GM12878 (cell line): ENCODE results near the gene VANGL1. TPM values are rescaled to one million over a fixed set of nuclear protein-coding genes. Genes with fewer than 3 reads are reported as not detected.

Source experiments
- ATAC-seq: fragments of 200-7000 bp; cut with Tn5 transposase; 3 replicates; pipeline ENCODE4 v1.9.1; 2020; ENCODE audit warnings: mild to moderate bottlenecking, moderate library complexity
- BruUV-seq: library from RNA; stranded (reverse); fragments of 400-500 nt; replicated peaks from 2 replicates; lab custom pipeline; 2021; lab: Mats Ljungman, UMichigan
- CTCF ChIA-PET: fragments of 300-600 bp; sonication (Branson Sonifier 250); formaldehyde crosslinking; extraction: SDS; loops from one replicate; lab custom pipeline; 2021; ENCODE audit warnings: inconsistent platforms; lab: Yijun Ruan, JAX
- POLR2A ChIA-PET: fragments of 350-600 bp; formaldehyde crosslinking; extraction: SDS; loops from one replicate; lab custom pipeline; 2021; ENCODE audit warnings: inconsistent platforms; lab: Charles Lee
- RAD21 ChIA-PET: fragments of 300-600 bp; sonication (Branson Sonifier 250); formaldehyde crosslinking; loops from one replicate; lab custom pipeline; 2023; ENCODE audit warnings: antibody characterized with exemption; ENCODE audit not compliant: unreplicated experiment; lab: Charles Lee
- SMC1A ChIA-PET: fragments of 300-600 bp; sonication (Branson Sonifier 250); formaldehyde crosslinking; loops from one replicate; lab custom pipeline; 2023; ENCODE audit not compliant: unreplicated experiment, uncharacterized antibody; lab: Charles Lee
- DNase-seq: peaks from one replicate; pipeline ENCODE4 v3.0.0-alpha.2; 2011; ENCODE audit warnings: low read depth, low spot score
- FAIRE-seq: peaks from 3 replicates; lab custom pipeline; 2011; peaks lifted over from hg19 to GRCh38; lab: Jason Lieb, UNC
- H2AFZ ChIP-seq: 2 replicates; pipeline ENCODE4 v1.6.0; 2011; ENCODE audit warnings: low read depth, low read length, control low read depth; ENCODE audit not compliant: control insufficient read depth
- H3K27ac ChIP-seq: 2 replicates; pipeline ENCODE4 v1.5.1; 2011; ENCODE audit warnings: control low read depth; ENCODE audit not compliant: control insufficient read depth, insufficient read depth
- H3K27me3 ChIP-seq, 2 experiments: replicated peaks in 1 of 2; 2 replicates each; pipeline versions ENCODE4 v1.6.0 to v1.6.1; 2011; ENCODE audit warnings: low read length in 1 of 2; ENCODE audit not compliant: control insufficient read depth in 2 of 2, insufficient read depth in 2 of 2
- H3K36me3 ChIP-seq, 2 experiments: 2 replicates each; pipeline ENCODE4 v1.5.1; 2011; ENCODE audit warnings: low read length in 1 of 2; ENCODE audit not compliant: control insufficient read depth in 2 of 2, insufficient read depth in 2 of 2
- H3K4me1 ChIP-seq: 2 replicates; pipeline ENCODE4 v1.6.1; 2011; ENCODE audit warnings: mild to moderate bottlenecking, low read length, moderate library complexity, mixed read lengths; ENCODE audit not compliant: control insufficient read depth, insufficient read depth
- H3K4me2 ChIP-seq: 2 replicates; pipeline ENCODE4 v1.6.0; 2011; ENCODE audit warnings: control low read depth; ENCODE audit not compliant: control insufficient read depth, insufficient read depth
- H3K4me3 ChIP-seq: fragments of 200-600 bp; sonication (generic); 2 replicates; pipeline ENCODE4 v1.5.1; 2016
- H3K79me2 ChIP-seq: 2 replicates; pipeline ENCODE4 v1.6.0; 2011; ENCODE audit warnings: low read length; ENCODE audit not compliant: control insufficient read depth, insufficient read depth
- H3K9ac ChIP-seq: 2 replicates; pipeline ENCODE4 v1.8.0; 2011; ENCODE audit warnings: low read length, control low read depth, mixed read lengths; ENCODE audit not compliant: control insufficient read depth, insufficient read depth
- H3K9me3 ChIP-seq: replicated peaks from 3 replicates; pipeline ENCODE4 v1.5.1; 2011; ENCODE audit warnings: mild to moderate bottlenecking, low read length; ENCODE audit not compliant: control insufficient read depth, insufficient read depth
- H4K20me1 ChIP-seq: 2 replicates; pipeline ENCODE4 v1.6.0; 2011; ENCODE audit not compliant: control insufficient read depth, insufficient read depth
- BACH1 ChIP-seq: fragments of 450-650 bp; IDR thresholded peaks from 2 replicates; pipeline ENCODE4 v1.6.1; 2017; ENCODE audit warnings: mild to moderate bottlenecking, borderline replicate concordance
- BHLHE40 ChIP-seq, 2 experiments: fragments of 450-650 bp in 1 of 2; IDR thresholded peaks; 2 replicates each; pipeline ENCODE4 v1.6.1; 2011 to 2017; ENCODE audit warnings: low read depth in 2 of 2, borderline replicate concordance in 1 of 2, improper control_type of control experiment in 1 of 2, low read length in 1 of 2, mild to moderate bottlenecking in 1 of 2
- CHD1 ChIP-seq: IDR thresholded peaks from 2 replicates; pipeline ENCODE4 v1.6.1; 2012; ENCODE audit warnings: low read depth, low read length, improper control_type of control experiment
- CREB1 ChIP-seq: IDR thresholded peaks from 2 replicates; pipeline ENCODE4 v1.6.1; 2012; ENCODE audit warnings: low read depth, mild to moderate bottlenecking, inconsistent platforms
- FOS ChIP-seq: IDR thresholded peaks from 3 replicates; pipeline ENCODE4 v1.6.1; 2011; ENCODE audit warnings: borderline replicate concordance; ENCODE audit not compliant: insufficient read length; ENCODE audit errors: extremely low read depth
- GABPA ChIP-seq: IDR thresholded peaks from 2 replicates; pipeline ENCODE4 v1.6.1; 2014; ENCODE audit warnings: antibody characterized with exemption, low read depth, mild to moderate bottlenecking, inconsistent platforms
- IRF4 ChIP-seq: IDR thresholded peaks from 2 replicates; pipeline ENCODE4 v1.6.1; 2011; ENCODE audit warnings: low read depth, low read length
- KLF5 ChIP-seq: fragments of 450-650 bp; IDR thresholded peaks from 2 replicates; pipeline ENCODE4 v1.6.1; 2014; ENCODE audit warnings: mild to moderate bottlenecking; ENCODE audit not compliant: partially characterized antibody
- NR2C2 ChIP-seq: IDR thresholded peaks from 2 replicates; pipeline ENCODE4 v1.6.1; 2011; ENCODE audit warnings: borderline replicate concordance, low read depth; ENCODE audit not compliant: control insufficient read depth, insufficient read length
- PML ChIP-seq: IDR thresholded peaks from 2 replicates; pipeline ENCODE4 v1.6.1; 2012; ENCODE audit warnings: low read length, inconsistent platforms
- SMC3 ChIP-seq: IDR thresholded peaks from 2 replicates; pipeline ENCODE4 v1.6.1; 2011; ENCODE audit warnings: low read length, improper control_type of control experiment, borderline replicate concordance
- WGBS: methylation state at CpG from one replicate; pipeline ENCODE4 v1.1.6; 2016; ENCODE audit warnings: low lambda C conversion rate; ENCODE audit not compliant: insufficient replicate concordance, insufficient coverage; ENCODE audit errors: missing lambda C conversion rate; 5-methylcytosine and 5-hydroxymethylcytosine counted together
- in situ Hi-C: fragments of 300-500 bp; cut with MboI; formaldehyde crosslinking; loops from 9 replicates; pipeline ENCODE4 v1.14.3; 2018; ENCODE audit warnings: mixed read lengths
- intact Hi-C: fragments of 100-400 bp; cut with micrococcal nuclease; formaldehyde crosslinking; loops from one replicate; pipeline ENCODE4 v1.14.2; 2022; ENCODE audit not compliant: unreplicated experiment
- polyA plus RNA-seq, 11 experiments: library from polyadenylated mRNA; depleted of rRNA in 4 of 11; unstranded in 6 of 11; stranded (reverse) in 5 of 11; fragments of >200 nt; fragmentation: Nextera tagmentation in 4 of 11; fragmentation: Illumina TruSeq in 1 of 11; extraction: Ambion mirVana in 4 of 11; extraction: Trizol in 1 of 11; gene quantifications; 1 replicate in 1 of 11; 2 replicates in 10 of 11; pipeline versions ENCODE4 v1.2.1 to v1.2.3, GENCODE V29; 2011 to 2016; ENCODE audit warnings: inconsistent platforms in 2 of 11, missing spikeins in 2 of 11, low read depth in 1 of 11
- total RNA-seq, 4 experiments: library from RNA; depleted of rRNA in 3 of 4; stranded (reverse); fragments of >200 nt in 3 of 4; fragmentation: Illumina TruSeq in 1 of 4; extraction: Trizol in 1 of 4; gene quantifications; 2 replicates each; pipeline versions ENCODE4 v1.2.1 to v1.2.3, GENCODE V29; 2013 to 2021

VANGL1 gene
- total and polyA plus RNA-seq, 10 of the 15 experiments (the other 5 are each of a cell fraction or from before 2014, with no cell fraction given): 0.71 to 12.9 (median 6.3) TPM

- Histone ChIP-seq H3K9me3 (no peaks in the 10 kb centered on the region), H3K27me3 (0 out of 4 replicates have a peak, but pooled peaks cover 0 to 1% of the 10 kb centered on the region in 2 experiments), H3K4me1 (no peaks in the 10 kb centered on the region), H3K36me3 (no peaks in the 10 kb centered on the region), H3K9ac (no peak overlapping the region), H3K4me2 (no peak overlapping the region), H2AFZ (no peak overlapping the region), H3K79me2 (no peaks in the 10 kb centered on the region), H3K27ac (no peak overlapping the region), H4K20me1 (no peaks in the 10 kb centered on the region), H3K4me3 (no peak overlapping the region)
- DNase-seq: no peak
- SMC1A ChIA-PET: interaction anchor here (0.8 to 4.5 kb wide), 9 partner anchors 12 to 522 kb away, joined by 3 to 46 read pairs (median 5); no protein-coding TSS in a partner anchor
- POLR2A ChIA-PET: no interaction called here
- TF ChIP-seq FOS (no peak), PML (no peak), CREB1 (no peak), SMC3 (no peak)
- in situ Hi-C loops: loop anchor here (5.0 kb wide), 1 partner anchor 98 kb away; no protein-coding TSS in a partner anchor
- 60% methylated on average over 12 of the region's 12 CpGs for WGBS
- CTCF ChIA-PET: interaction anchor here (0.7 to 5.7 kb wide), 14 partner anchors 9 to 110 kb away, joined by 3 to 97 read pairs (median 6); partner anchors contain the start of gene CASQ2
- no TSS peak for BruUV-seq
- ATAC-seq: no peak
- intact Hi-C loops: loop anchor here (10.0 kb wide), 1 partner anchor 571 kb away; no protein-coding TSS in a partner anchor
- RAD21 ChIA-PET: interaction anchor here (1.6 to 4.0 kb wide), 3 partner anchors 65 to 96 kb away, joined by 4 to 48 read pairs (median 7); no protein-coding TSS in a partner anchor
- FAIRE-seq: no peak
Observed at GRCh38 chr1:115705085-115705951, 63.5 kb downstream of the VANGL1 start.

- no peak overlapping the region for H3K4me3 ChIP-seq
- 69% methylated on average over 9 of the region's 9 CpGs for WGBS
- H3K4me2 ChIP-seq: no peak overlapping the region
- no peak overlapping the region for H2AFZ ChIP-seq
- CTCF ChIA-PET: interaction anchor here (0.5 to 5.7 kb wide), 39 partner anchors 9 to 804 kb away, joined by 3 to 97 read pairs (median 5); partner anchors contain the start of gene CASQ2
- H3K79me2 ChIP-seq: no peaks in the 10 kb centered on the region
- DNase-seq: no peak
- intact Hi-C loops: loop anchor here (1.0 to 10.0 kb wide), 2 partner anchors 98 to 571 kb away; no protein-coding TSS in a partner anchor
- H3K9ac ChIP-seq: no peak overlapping the region
- no peaks in the 10 kb centered on the region for H4K20me1 ChIP-seq
- no peak overlapping the region for H3K27ac ChIP-seq
- H3K4me1 ChIP-seq: no peaks in the 10 kb centered on the region
- no peak for TF ChIP-seq CHD1
- TF ChIP-seq IRF4: no peak
- no peak for TF ChIP-seq BACH1
- no peak for TF ChIP-seq KLF5
- TF ChIP-seq NR2C2: no peak
- TF ChIP-seq GABPA: no peak
- no peak for TF ChIP-seq BHLHE40 (IDR thresholded peaks at IDR 0.05; ENCODE audit: borderline replicate concordance in 1 of 2, low read depth in 2 of 2, low read length in 1 of 2)
- TF ChIP-seq, all 136 proteins: peak for 0
- in situ Hi-C loops: loop anchor here (5.0 kb wide), 1 partner anchor 99 kb away; no protein-coding TSS in a partner anchor
- POLR2A ChIA-PET: no interaction called here
- Histone ChIP-seq H3K36me3 (no peaks in the 10 kb centered on the region), H3K27me3 (0 out of 4 replicates have a peak, but pooled peaks cover 0 to 1% of the 10 kb centered on the region in 2 experiments), H3K9me3 (no peaks in the 10 kb centered on the region)
- no peak for ATAC-seq
- FAIRE-seq: no peak
- no TSS peak for BruUV-seq
- SMC1A ChIA-PET: interaction anchor here (0.8 to 4.5 kb wide), 23 partner anchors 10 to 570 kb away, joined by 3 to 46 read pairs (median 4); no protein-coding TSS in a partner anchor
- RAD21 ChIA-PET: interaction anchor here (1.2 to 4.0 kb wide), 9 partner anchors 7 to 100 kb away, joined by 3 to 48 read pairs (median 6); no protein-coding TSS in a partner anchor
Observed at GRCh38 chr1:115705963-115706362, 64.2 kb downstream of the VANGL1 start.
